Measurements from ENCODE around the gene NTRK2. TPM values are rescaled to one million over a fixed set of nuclear protein-coding genes. Genes with fewer than 3 reads are reported as not detected.
A peak's percentile ranks its signal among the peaks of the same experiment; 100 is the strongest.

NTRK2 gene
- total RNA-seq, 1 donor from 2014 or later: 0.02 TPM

DNA sequence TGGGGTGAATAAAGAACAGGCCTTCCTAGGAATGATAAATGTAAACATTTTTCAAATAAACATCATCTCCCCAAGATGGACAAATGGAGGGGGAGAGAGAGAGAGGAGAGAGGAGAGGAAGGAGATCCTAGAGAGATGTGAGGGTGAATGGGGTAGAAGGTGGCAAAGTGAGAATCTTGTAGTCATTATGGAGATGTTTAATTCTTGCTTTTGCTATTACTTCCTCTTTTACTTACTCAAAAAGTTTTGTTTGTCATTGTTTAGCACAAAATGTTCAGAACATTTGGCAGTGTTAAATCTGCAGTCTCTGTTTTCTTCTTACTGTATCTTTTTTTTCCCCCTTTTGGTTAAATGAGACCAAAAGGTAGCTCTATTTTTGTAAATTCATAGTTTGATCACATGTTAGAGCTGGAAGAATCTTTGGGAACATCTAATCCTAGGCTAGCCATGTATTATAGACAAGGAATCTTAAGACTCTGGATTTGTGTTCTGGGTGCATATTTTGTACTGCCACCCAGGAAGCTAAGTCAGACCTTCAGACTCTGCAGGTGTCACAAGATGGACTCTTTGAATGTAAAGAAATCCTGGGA is 266.1 kb downstream of the NTRK2 start:
- Histone ChIP-seq H3K9me3 (ENCODE audit: low read depth) (no peaks in the 10 kb centered on the region), H2AFZ (replicated peaks) (no peak overlapping the region), H3K36me3 (no peaks in the 10 kb centered on the region), H3K9ac (no peak overlapping the region), H3K4me1 (peaks cover 21% of the 10 kb centered on the region), H3K27ac (no peak overlapping the region), H3K4me3 (no peak overlapping the region), H3K79me2 (ENCODE audit: low read depth) (no peaks in the 10 kb centered on the region), H3K4me2 (no peak overlapping the region), H4K20me1 (ENCODE audit: low read depth) (no peaks in the 10 kb centered on the region), H3K27me3 (no peaks in the 10 kb centered on the region), H3F3A (ENCODE audit: low read depth) (peaks cover 7% of the 10 kb centered on the region)
- H3K27me3 Mint-ChIP-seq (ENCODE audit: insufficient read depth, low read depth): peaks cover 3% of the 10 kb centered on the region
- H3K4me3 Mint-ChIP-seq: no peak overlapping the region
- H3K9me3 Mint-ChIP-seq: peaks cover 3% of the 10 kb centered on the region
- H3K27ac Mint-ChIP-seq: peak overlapping the region; percentile 99
- peaks cover 55% of the 10 kb centered on the region for H3K4me1 Mint-ChIP-seq
- no peak for TF ChIP-seq EZH2 (IDR thresholded peaks at IDR 0.05)
- TF ChIP-seq EZH2phosphoT487 (IDR thresholded peaks at IDR 0.05): no peak
- TF ChIP-seq, protein P1, sequence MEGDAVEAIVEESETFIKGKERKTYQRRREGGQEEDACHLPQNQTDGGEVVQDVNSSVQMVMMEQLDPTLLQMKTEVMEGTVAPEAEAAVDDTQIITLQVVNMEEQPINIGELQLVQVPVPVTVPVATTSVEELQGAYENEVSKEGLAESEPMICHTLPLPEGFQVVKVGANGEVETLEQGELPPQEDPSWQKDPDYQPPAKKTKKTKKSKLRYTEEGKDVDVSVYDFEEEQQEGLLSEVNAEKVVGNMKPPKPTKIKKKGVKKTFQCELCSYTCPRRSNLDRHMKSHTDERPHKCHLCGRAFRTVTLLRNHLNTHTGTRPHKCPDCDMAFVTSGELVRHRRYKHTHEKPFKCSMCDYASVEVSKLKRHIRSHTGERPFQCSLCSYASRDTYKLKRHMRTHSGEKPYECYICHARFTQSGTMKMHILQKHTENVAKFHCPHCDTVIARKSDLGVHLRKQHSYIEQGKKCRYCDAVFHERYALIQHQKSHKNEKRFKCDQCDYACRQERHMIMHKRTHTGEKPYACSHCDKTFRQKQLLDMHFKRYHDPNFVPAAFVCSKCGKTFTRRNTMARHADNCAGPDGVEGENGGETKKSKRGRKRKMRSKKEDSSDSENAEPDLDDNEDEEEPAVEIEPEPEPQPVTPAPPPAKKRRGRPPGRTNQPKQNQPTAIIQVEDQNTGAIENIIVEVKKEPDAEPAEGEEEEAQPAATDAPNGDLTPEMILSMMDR (IDR thresholded peaks at IDR 0.05): no peak
- no peak for DNase-seq (ENCODE audit: low spot score)
- peaks cover 5% of the 10 kb centered on the region for H3K36me3 Mint-ChIP-seq

DNA sequence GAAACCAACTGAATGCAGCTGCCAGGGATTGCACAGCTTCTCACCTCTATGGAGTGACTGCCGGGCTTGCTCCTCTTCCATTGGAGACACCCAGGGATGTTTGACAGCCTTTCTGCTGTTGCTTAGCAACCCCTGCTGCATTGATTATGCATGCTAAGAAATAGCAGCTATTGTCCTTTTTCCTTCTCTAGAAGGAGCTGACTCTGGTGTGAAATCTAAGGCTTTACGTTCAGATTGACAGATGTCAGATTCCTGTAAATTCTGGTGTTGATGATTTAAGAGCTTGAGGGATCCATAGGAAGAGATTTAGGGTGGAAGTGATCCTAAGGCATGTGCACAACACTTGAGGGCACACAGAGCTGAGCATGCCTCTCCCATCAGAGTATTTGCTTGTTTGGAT is 267.7 kb downstream of the NTRK2 start:
- peaks cover 21% of the 10 kb centered on the region for H3K4me1 ChIP-seq
- H3K4me2 ChIP-seq: peak overlapping the region; percentile 36
- H2AFZ ChIP-seq (replicated peaks): no peak overlapping the region
- DNase-seq (ENCODE audit: low spot score): peak; percentile 88
- no peaks in the 10 kb centered on the region for H3K9me3 ChIP-seq (ENCODE audit: low read depth)
- no peaks in the 10 kb centered on the region for H3K36me3 ChIP-seq
- peaks cover 7% of the 10 kb centered on the region for H3F3A ChIP-seq (ENCODE audit: low read depth)
- H3K9ac ChIP-seq: no peak overlapping the region
- TF ChIP-seq EZH2 (IDR thresholded peaks at IDR 0.05) (no peak), EZH2phosphoT487 (IDR thresholded peaks at IDR 0.05) (no peak)
- TF ChIP-seq, protein P1 (IDR thresholded peaks at IDR 0.05): no peak
- H3K79me2 ChIP-seq (ENCODE audit: low read depth): no peaks in the 10 kb centered on the region
- peak overlapping the region; percentile 33 for H3K4me3 Mint-ChIP-seq
- H3K27me3 ChIP-seq: no peaks in the 10 kb centered on the region
- H3K9me3 Mint-ChIP-seq: peaks cover 5% of the 10 kb centered on the region
- H3K4me3 ChIP-seq: no peak overlapping the region
- H3K36me3 Mint-ChIP-seq: peaks cover 5% of the 10 kb centered on the region
- no peaks in the 10 kb centered on the region for H4K20me1 ChIP-seq (ENCODE audit: low read depth)
- peak overlapping the region; percentile 99 for H3K27ac Mint-ChIP-seq
- H3K27me3 Mint-ChIP-seq (ENCODE audit: insufficient read depth, low read depth): peaks cover 3% of the 10 kb centered on the region
- peaks cover 55% of the 10 kb centered on the region for H3K4me1 Mint-ChIP-seq
- H3K27ac ChIP-seq: no peak overlapping the region

DNA sequence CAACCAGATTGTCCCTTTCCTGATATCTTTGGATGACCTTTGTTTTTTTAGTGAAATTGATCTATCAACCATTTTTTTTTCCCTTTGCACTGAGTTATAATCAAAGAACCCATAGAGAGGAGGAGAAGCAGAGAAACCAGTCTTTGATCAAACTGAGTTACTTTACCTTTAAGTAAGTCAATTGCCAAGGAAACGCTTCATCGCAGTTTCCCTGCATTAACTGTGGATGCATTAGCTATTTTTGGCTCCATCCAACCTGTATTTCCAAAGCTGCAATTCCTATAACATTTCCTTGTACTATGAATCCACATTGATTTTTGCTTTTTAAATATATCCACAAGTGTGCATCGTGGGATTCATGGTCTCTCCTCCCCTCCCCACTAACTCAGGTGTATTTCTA is 268.1 kb downstream of the NTRK2 start:
- H3K36me3 ChIP-seq: no peaks in the 10 kb centered on the region
- TF ChIP-seq, protein P1 (IDR thresholded peaks at IDR 0.05): no peak
- TF ChIP-seq EZH2 (IDR thresholded peaks at IDR 0.05): no peak
- no peak for TF ChIP-seq EZH2phosphoT487 (IDR thresholded peaks at IDR 0.05)
- peak overlapping the region; percentile 36 for H3K4me2 ChIP-seq
- Mint-ChIP-seq H3K36me3 (peaks cover 5% of the 10 kb centered on the region), H3K27ac (peak overlapping the region; percentile 99), H3K4me1 (peaks cover 54% of the 10 kb centered on the region), H3K27me3 (ENCODE audit: insufficient read depth, low read depth) (peaks cover 3% of the 10 kb centered on the region), H3K4me3 (peak overlapping the region; percentile 33), H3K9me3 (peaks cover 5% of the 10 kb centered on the region)
- H3K4me1 ChIP-seq: peaks cover 21% of the 10 kb centered on the region
- H2AFZ ChIP-seq (replicated peaks): no peak overlapping the region
- H3F3A ChIP-seq (ENCODE audit: low read depth): peaks cover 7% of the 10 kb centered on the region
- no peak overlapping the region for H3K9ac ChIP-seq
- no peak overlapping the region for H3K4me3 ChIP-seq
- H3K79me2 ChIP-seq (ENCODE audit: low read depth): no peaks in the 10 kb centered on the region
- no peaks in the 10 kb centered on the region for H3K9me3 ChIP-seq (ENCODE audit: low read depth)
- H3K27me3 ChIP-seq: no peaks in the 10 kb centered on the region
- H4K20me1 ChIP-seq (ENCODE audit: low read depth): no peaks in the 10 kb centered on the region
- DNase-seq (ENCODE audit: low spot score): no peak
- no peak overlapping the region for H3K27ac ChIP-seq

Measured in neural progenitor cell (in vitro differentiated cells).